HG02642 (cell line): ENCODE data around the gene MYBBP1A.
"Not testable (repeated sequence)": the region's sequence is repeated elsewhere in the genome, so short reads cannot be mapped to it uniquely, and the experiment has no call there.

ENCODE experiments used
- ATAC-seq: cut with Tn5 transposase; IDR thresholded peaks from one replicate; pipeline ENCODE4 v1.9.1; 2021; ENCODE audit warnings: mild to moderate bottlenecking; ENCODE audit not compliant: unreplicated experiment, poor library complexity

Gene MYBBP1A

GRCh38 chr17:4554997-4555799 is at the start of gene MYBBP1A:
Gene MYBBP1A (minus strand): TSS chr17:4555384. CDS start chr17:4555324, 60 bp downstream.
- ATAC-seq = peak; percentile 82

- not testable (repeated sequence) for ATAC-seq
Observed at GRCh38 chr17:4604736-4605135, 49.6 kb upstream of the MYBBP1A start.

GRCh38 chr17:4604111-4604644 is 49.0 kb upstream of the MYBBP1A start:
- ATAC-seq = no peak

- no peak for ATAC-seq
Observed at GRCh38 chr17:4602041-4602440, 46.9 kb upstream of the MYBBP1A start.

- no peak for ATAC-seq
Observed at GRCh38 chr17:4601326-4601725, 46.1 kb upstream of the MYBBP1A start.

- ATAC-seq = no peak
Observed at GRCh38 chr17:4600563-4600962, 45.4 kb upstream of the MYBBP1A start.

- ATAC-seq = no peak
Observed at GRCh38 chr17:4599505-4600281, 44.5 kb upstream of the MYBBP1A start.

GRCh38 chr17:4598776-4599504 is 43.8 kb upstream of the MYBBP1A start:
- ATAC-seq = no peak

- ATAC-seq = no peak
Observed at GRCh38 chr17:4597975-4598374, 42.8 kb upstream of the MYBBP1A start.

- no peak for ATAC-seq
Observed at GRCh38 chr17:4596636-4597380, 41.6 kb upstream of the MYBBP1A start.

- not testable (repeated sequence) for ATAC-seq
Observed at GRCh38 chr17:4595685-4596342, 40.6 kb upstream of the MYBBP1A start.

GRCh38 chr17:4594931-4595684 is 39.9 kb upstream of the MYBBP1A start:
- no peak for ATAC-seq

- ATAC-seq = no peak
Observed at GRCh38 chr17:4594406-4594805, 39.2 kb upstream of the MYBBP1A start.

GRCh38 chr17:4593021-4593421 is 37.8 kb upstream of the MYBBP1A start:
- ATAC-seq = no peak

- no peak for ATAC-seq
Observed at GRCh38 chr17:4592240-4593005, 37.2 kb upstream of the MYBBP1A start.

- ATAC-seq = no peak
Observed at GRCh38 chr17:4591529-4591928, 36.3 kb upstream of the MYBBP1A start.

GRCh38 chr17:4590981-4591453 is 35.8 kb upstream of the MYBBP1A start:
- ATAC-seq = no peak

GRCh38 chr17:4590042-4590441 is 34.9 kb upstream of the MYBBP1A start:
- not testable (repeated sequence) for ATAC-seq
